ENCODE data around the gene METTL8.
"Not testable (repeated sequence)": the region's sequence is repeated elsewhere in the genome, so short reads cannot be mapped to it uniquely, and the experiment has no call there.

The METTL8 gene

GRCh38 chr2:171399292-171399691 is 34.5 kb downstream of the METTL8 start:
- no peak for DNase-seq (ENCODE audit: low spot score)

DNA sequence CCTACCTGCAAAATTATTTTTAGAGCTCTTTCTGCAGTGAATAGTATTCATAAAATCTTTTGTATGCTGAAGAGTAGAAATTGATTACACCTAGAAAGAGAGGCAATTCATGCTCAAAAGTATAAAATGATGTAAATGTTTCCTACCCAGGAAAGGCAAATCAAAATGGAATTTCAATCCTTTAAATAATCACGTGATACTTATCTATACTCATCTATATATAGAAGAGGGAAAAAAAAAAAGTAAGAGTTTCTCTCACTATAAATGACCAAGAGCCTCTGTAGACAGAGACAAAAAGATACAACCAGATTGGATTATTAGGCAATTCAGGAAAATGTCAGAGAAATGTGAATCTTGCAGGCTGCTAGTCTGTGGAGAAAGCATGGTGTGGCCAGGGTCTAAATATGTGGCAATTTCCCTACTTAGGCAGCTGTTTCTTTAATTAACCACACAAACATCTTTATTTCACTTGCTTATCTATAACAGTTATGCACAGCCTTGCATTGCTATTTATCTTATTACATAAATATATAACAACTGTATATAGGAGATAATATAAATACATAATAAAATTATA is 39.5 kb downstream of the METTL8 start:
- no peak for DNase-seq (ENCODE audit: low spot score)

GRCh38 chr2:171393487-171393886 is 40.3 kb downstream of the METTL8 start:
- DNase-seq (ENCODE audit: low spot score) = no peak

DNA sequence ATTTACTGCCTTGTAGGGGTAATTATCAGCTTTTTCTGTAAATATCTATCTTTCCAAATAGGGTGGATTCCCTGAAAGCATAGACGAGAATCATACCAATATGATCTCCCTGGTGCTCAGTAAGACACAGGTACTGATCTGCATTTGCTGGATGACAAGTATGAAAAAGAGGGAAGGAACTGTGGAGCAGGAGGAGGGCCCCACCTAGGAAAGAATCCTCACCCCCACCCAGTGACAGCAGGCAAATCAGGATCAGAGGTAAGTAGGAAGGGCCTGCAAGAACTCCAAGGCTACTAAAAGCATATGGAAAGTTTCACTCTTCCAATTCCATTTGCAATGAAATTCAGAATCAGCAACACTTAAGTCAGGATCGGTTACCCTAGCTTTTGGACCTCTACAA is 42.3 kb downstream of the METTL8 start:
- no peak for DNase-seq (ENCODE audit: low spot score)

DNA sequence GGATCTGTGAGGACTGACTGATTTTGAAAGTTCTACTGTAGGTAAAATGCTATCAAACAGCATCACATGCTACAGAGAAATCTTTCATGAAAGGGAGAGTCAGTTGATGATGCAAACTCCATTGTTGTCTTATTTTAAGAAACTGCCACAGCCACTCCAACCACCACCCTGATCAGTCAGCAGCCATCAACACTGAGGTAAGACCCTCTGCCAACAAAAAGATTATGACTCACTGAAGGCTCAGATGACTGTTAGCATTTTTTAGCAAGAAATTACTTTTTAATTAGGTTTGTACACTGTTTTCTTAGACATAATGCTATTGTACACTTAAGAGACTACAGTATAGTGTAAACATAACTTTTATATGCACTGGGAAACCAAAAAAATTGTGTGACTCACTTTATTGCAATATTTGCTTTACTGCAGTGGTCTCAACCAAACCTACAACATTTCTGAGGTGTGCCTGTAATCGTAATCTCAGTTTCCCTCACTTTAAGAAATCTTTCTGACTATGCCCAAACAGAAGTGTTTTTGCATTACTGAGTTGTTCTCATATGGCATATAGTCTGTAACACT is 42.8 kb downstream of the METTL8 start:
- no peak for DNase-seq (ENCODE audit: low spot score)

- DNase-seq (ENCODE audit: low spot score) = no peak
These were observed 44.0 kb downstream of the METTL8 start for GRCh38 chr2:171389780-171390179.

- no peak for DNase-seq (ENCODE audit: low spot score)
These were observed 44.5 kb downstream of the METTL8 start for GRCh38 chr2:171389325-171389724.

DNA sequence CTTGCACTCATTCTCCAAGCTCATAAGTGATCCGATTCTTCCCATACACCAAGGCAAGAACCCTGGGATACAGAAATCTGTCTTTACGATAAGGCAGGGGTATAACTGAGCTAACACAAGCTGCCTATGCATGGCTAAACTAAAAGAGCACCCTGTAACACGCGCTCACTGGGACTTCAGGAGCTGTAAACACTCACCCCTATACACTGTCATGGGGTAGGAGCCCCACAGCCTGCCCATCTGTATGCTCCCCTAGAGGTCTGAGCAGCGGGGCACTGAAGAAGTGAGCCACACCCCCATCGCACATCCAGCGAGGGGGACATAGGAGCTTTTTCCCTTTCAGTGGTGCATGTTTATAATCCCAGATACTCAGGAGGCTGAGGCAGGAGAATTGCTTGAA is 46.7 kb downstream of the METTL8 start:
- DNase-seq (ENCODE audit: low spot score) = no peak

DNA sequence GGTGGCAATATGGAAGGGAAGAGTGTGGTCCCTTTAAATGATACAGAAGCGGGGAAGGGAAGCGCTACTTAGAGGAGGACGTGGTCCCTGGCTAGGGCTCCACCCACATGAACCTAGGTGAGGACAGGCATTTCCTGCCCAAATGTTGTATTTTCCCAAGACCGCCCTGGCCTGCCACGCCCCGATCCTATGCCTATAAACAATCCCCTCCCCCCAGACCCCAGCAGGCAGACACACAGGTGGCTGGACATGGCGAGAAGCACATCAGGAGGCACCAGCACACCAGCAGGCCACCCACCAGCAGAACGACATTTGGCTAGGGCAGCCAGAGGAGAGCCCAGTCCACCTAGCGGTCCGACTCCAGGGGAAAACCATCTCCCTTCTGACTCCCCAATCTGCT is 47.2 kb downstream of the METTL8 start:
- no peak for DNase-seq (ENCODE audit: low spot score)

DNA sequence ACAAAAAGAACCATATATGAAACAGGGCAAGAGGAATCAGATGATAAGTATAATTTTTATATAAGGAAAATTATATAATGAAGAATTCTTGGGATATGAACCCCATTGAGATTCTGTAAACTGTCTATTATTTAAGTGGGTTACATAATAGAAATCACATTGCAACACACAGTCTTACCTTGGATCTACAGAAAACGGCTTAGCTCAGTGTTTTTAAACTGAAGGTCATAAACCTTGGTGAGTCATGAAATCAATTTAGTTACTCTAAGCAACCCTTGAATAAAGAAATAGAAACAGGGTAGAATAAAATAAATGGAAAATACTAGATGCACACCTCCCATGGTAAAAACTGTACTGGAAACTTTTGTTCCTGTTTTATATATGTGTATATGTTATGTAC is 50.7 kb downstream of the METTL8 start:
- no peak for DNase-seq (ENCODE audit: low spot score)

DNA sequence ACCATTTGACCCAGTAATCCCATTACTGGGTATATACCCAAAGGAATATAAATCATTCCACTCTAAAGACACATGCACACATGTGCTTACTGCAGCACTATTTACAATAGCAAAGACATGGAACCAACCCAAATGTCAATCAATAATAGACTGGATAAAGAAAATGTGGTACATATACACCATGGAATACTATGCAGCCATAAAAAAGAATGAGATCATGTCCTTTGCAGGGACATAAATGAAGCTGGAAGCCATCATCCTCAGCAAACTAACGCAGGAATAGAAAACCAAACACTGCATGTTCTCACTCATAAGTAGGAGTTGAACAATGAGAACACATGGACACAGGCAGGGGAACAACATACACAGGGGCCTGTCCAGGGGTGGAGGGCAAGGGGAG is 51.6 kb downstream of the METTL8 start:
- not testable (repeated sequence) for DNase-seq (ENCODE audit: low spot score)

DNA sequence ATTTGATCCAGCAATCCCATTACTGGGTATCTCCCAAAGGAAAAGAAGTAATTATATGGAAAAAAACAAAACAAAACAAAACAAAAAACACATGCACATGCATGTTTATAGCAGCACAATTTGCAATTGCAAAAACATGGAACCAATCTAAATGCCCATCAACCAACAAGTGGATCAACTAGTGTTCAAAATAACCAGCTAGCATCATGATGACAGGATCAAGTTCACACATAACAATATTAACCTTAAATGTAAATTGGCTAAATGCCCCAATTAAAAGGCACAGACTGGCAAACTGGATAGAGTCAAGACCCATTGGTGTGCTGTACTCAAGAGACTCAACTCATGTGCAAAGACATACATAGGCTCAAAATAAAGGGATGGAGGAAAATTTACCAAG is 55.9 kb downstream of the METTL8 start:
- not testable (repeated sequence) for DNase-seq (ENCODE audit: low spot score)

DNA sequence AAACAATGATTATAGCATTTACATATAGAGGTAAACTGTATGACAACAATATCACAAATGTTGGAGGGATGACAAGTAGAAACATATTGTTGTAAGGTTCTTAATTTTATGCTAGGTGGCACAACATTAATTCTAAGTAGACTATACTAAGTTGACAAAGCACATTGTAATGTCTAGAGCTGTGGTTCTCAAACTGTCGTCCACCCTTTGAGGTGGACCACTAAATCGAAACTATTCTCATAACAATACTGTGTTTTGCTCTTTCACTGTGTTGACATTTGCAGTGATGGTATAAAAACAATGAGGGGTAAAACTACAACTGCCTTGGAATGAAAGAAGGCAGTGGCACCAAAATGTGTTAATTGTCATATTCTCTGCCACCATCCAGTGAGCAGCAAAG is 66.1 kb downstream of the METTL8 start:
- no peak for DNase-seq (ENCODE audit: low spot score)

DNA sequence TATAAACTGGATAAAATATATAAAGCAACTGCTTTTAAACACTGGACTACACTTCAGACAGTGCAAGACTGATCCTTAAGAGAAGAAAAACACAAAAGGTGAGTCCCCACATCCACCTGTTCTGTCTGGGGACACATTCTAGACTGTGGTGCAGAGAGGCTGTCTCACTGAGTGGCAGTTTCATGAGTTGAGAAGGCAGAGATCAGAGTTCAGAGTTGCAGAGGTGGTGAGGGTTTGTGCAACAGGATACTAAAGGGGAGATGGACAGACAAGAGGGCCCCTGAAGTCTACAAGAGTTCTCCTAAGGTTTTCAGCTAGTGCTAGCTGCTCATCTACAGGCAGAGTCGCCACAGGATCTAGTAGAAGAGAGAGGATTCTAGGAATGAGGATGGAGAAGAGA is 68.0 kb downstream of the METTL8 start:
- DNase-seq (ENCODE audit: low spot score) = no peak

- DNase-seq (ENCODE audit: low spot score) = no peak
These were observed 68.6 kb downstream of the METTL8 start for GRCh38 chr2:171365232-171365631.

DNA sequence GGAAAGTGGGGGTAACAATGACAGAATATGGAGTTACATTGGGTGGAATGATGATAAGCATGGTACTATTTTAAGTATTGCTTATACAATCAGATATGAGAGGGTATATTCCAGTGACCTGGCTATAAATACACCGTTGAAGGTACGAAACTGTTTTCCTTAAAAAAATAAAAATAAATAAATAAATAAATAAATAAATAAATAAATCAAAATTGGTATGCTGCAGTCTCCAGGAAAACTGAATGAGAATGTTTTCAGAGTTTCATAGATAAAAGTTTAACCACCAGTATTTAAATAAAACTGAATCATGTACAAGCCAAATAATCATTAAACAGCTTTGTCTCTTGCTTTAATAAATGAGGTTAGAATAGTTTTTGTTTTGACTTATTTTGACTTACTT is 71.4 kb downstream of the METTL8 start:
- DNase-seq (ENCODE audit: low spot score) = no peak

DNA sequence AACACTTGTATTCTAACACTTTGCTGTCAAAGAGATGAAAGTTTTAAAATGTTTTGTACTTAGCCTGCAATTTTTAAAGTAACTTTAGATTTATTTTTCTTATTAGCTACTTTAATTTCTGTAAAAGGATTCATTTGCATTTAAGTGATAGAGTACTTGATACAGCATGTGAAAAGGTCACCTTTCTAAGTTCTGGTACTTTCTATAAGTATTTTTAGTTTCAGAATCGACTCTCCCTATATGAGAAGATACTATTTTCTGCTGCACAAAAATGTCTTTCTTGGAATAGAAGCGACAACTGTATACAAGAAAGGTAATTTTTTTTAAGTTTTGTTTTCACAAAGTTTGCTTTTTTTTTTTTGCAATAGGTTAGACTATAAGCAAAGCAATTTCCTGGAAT is 72.9 kb downstream of the METTL8 start:
- DNase-seq (ENCODE audit: low spot score) = no peak

DNA sequence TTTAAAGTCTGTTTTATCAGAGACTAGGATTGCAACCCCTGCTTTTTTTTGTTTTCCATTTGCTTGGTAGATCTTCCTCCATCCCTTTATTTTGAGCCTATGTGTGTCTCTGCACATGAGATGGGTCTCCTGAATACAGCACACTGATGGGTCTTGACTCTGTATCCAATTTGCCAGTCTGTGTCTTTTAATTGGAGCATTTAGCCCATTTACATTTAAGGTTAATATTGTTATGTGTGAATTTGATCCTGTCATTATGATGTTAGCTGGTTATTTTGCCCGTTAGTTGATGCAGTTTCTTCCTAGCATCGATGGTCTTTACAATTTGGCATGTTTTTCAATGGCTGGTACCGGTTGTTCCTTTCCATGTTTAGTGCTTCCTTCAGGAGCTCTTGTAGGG is 80.0 kb downstream of the METTL8 start:
- not testable (repeated sequence) for DNase-seq (ENCODE audit: low spot score)

DNA sequence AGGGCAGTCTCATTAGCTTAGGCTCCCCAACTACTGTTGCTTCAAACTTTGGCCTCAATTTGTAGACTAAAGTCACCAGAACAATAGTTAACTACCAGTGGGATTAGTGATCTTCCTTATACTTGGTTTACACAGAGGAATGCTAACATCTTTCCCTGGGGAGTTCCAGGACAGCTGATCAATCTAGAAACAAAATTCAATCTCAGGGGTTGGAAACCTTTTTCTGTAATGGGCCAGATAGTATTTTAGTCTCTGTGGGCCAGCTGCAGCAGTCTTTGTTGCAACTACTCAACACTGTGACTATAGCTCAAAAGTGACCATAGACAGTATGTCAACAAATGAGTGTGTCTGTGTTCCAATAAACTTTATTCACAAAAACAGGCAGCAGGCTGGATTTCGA is 85.7 kb downstream of the METTL8 start:
- DNase-seq (ENCODE audit: low spot score) = no peak

- DNase-seq (ENCODE audit: low spot score) = no peak
These were observed 86.2 kb downstream of the METTL8 start for GRCh38 chr2:171347591-171348032.

- no peak for DNase-seq (ENCODE audit: low spot score)
These were observed 86.8 kb downstream of the METTL8 start for GRCh38 chr2:171346723-171347557.

DNA sequence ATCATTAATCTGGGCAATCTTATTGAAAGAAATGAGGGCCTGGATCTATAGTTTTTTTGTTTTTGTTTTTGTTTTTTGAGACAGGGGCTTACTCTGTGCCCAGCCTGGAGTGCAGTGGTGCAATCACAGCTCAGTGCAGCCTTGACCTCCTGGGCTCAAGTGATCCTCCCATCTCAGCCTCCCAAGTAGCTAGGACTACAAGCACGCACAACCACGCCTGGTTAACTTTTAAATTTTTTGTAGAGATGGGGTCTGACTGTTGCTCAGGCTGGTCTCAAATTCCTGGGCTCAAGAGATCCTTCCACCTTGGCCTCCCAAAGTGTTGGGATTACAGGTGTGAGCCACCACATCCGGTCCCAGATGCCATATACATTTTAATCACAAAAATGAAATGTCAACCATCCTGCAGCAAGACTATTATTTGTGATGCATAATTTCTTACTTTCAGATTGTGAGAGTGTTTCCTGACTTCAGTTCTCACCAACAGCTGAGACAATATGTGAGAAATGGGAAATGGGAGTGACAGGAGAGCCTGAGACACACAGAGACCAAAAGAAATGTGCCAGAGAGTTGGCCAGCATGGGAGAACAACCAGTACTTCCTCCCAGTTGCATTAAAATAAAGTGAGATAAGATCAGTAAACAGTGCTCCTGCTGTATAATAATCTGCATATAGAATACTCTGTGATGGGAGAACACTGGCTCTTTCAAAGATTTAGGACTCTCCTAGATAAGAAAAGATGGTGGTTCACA is 87.6 kb downstream of the METTL8 start:
- no peak for DNase-seq (ENCODE audit: low spot score)

- no peak for DNase-seq (ENCODE audit: low spot score)
These were observed 89.6 kb downstream of the METTL8 start for GRCh38 chr2:171344182-171344581.

Measured in ecto neural progenitor cell (in vitro differentiated cells).